Tibial nerve (tissue), 4 donors: ENCODE measurements around the gene LRRC14B. TPM values are rescaled to one million over a fixed set of nuclear protein-coding genes. Genes with fewer than 3 reads are reported as not detected.

Experiments used
- DNase-seq, 2 donors: peaks; one replicate each; pipeline ENCODE4 v3.0.0-alpha.2; 2019; ENCODE audit warnings: low spot score in 2 of 2
- H3K27ac ChIP-seq, 4 donors: fragments of 200-600 bp; sonication (generic) in 3 of 4; one replicate each; pipeline ENCODE4 v1.5.1; 2017 to 2019; ENCODE audit warnings: mild to moderate bottlenecking in 1 of 4
- H3K27me3 ChIP-seq, 2 donors: fragments of 200-600 bp; sonication (generic) in 1 of 2; one replicate each; pipeline versions ENCODE4 v1.5.1 to v1.6.0; 2017 to 2019
- H3K36me3 ChIP-seq, 3 donors: fragments of 200-600 bp; sonication (generic); one replicate each; pipeline ENCODE4 v1.5.1; 2018 to 2019
- H3K4me1 ChIP-seq, 4 donors: fragments of 200-600 bp; sonication (generic) in 3 of 4; one replicate each; pipeline ENCODE4 v1.5.1; 2017 to 2019
- H3K4me3 ChIP-seq, 4 donors: fragments of 200-600 bp; sonication (generic) in 3 of 4; one replicate each; pipeline ENCODE4 v1.5.1; 2017 to 2019; ENCODE audit warnings: mild to moderate bottlenecking in 1 of 4, moderate library complexity in 1 of 4
- H3K9me3 ChIP-seq, 4 donors: fragments of 200-600 bp; sonication (generic) in 3 of 4; one replicate each; pipeline ENCODE4 v1.5.1; 2017 to 2019
- EP300 ChIP-seq, 2 donors: sonication (generic); formaldehyde crosslinking; IDR thresholded peaks; one replicate each; pipeline ENCODE4 v1.6.1; 2017; ENCODE audit warnings: antibody characterized with exemption in 2 of 2, mild to moderate bottlenecking in 1 of 2
- POLR2A ChIP-seq, 2 donors: fragments of 450-650 bp; IDR thresholded peaks; one replicate each; pipeline ENCODE4 v1.6.1; 2017; ENCODE audit warnings: antibody characterized with exemption in 2 of 2, mild to moderate bottlenecking in 2 of 2, moderate library complexity in 2 of 2
- WGBS, 2 donors: methylation state at CpG; one replicate each; pipeline ENCODE4 v1.1.5; 2018; 5-methylcytosine and 5-hydroxymethylcytosine counted together
- total RNA-seq, 4 donors: library from RNA; depleted of rRNA; stranded (reverse); fragments of >200 nt; gene quantifications; one replicate each; pipeline ENCODE4 v1.1.0, GENCODE V29; 2016
- TF ChIP-seq, protein P1 (sequence below), 5 experiments: fragments of 200-600 bp in 3 of 5; fragments of 450-650 bp in 2 of 5; sonication (generic) in 3 of 5; IDR thresholded peaks; one replicate each; pipeline ENCODE4 v1.5.1; 2016 to 2019; ENCODE audit warnings: antibody characterized with exemption in 5 of 5, mild to moderate bottlenecking in 3 of 5, moderate library complexity in 2 of 5

Gene LRRC14B
- total RNA-seq, 4 donors from 2014 or later, result not detected

DNA sequence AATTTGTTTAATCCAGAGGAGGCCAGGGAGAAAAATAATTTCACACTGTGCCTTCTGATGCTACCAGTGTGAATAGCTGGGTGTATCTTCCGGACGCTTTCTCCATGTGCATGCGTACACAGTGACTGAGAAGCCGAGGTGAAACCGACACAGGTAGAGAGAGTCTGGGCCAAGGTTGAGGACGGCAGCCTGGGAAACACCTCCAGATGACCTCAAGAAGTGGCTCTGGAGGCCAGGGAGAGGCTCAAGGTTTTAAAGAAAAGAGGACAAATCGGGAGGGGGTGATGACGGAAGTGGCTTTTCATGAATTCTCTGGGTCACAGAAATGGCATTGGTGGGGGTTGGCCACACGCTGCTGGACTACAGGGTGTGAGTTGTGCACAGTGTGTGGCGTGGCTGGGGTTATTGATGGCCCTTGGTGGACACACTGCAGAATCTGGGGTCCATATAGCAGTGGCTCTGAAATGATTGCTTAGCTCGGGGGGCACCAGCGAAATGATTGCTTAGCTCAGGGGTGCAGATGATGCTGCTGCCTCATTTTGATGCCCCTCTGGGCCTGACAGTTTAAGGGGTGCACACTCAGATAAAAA is 34.1 kb upstream of the LRRC14B start:
- Histone ChIP-seq H3K27me3 (no peaks in the 10 kb centered on the region), H3K36me3 (no peaks in the 10 kb centered on the region), H3K9me3 (no peaks in the 10 kb centered on the region), H3K4me1 (peaks cover 0 to 9% (median 0%) of the 10 kb centered on the region in 4 donors), H3K4me3 (no peak overlapping the region), H3K27ac (no peak overlapping the region)
- no peak for DNase-seq
- WGBS, 2 donors, result 85% methylated on average over 12 of the region's 12 CpGs
- TF ChIP-seq, protein P1, sequence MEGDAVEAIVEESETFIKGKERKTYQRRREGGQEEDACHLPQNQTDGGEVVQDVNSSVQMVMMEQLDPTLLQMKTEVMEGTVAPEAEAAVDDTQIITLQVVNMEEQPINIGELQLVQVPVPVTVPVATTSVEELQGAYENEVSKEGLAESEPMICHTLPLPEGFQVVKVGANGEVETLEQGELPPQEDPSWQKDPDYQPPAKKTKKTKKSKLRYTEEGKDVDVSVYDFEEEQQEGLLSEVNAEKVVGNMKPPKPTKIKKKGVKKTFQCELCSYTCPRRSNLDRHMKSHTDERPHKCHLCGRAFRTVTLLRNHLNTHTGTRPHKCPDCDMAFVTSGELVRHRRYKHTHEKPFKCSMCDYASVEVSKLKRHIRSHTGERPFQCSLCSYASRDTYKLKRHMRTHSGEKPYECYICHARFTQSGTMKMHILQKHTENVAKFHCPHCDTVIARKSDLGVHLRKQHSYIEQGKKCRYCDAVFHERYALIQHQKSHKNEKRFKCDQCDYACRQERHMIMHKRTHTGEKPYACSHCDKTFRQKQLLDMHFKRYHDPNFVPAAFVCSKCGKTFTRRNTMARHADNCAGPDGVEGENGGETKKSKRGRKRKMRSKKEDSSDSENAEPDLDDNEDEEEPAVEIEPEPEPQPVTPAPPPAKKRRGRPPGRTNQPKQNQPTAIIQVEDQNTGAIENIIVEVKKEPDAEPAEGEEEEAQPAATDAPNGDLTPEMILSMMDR (IDR thresholded peaks at IDR 0.05), result no peak
- no peak for TF ChIP-seq EP300 (IDR thresholded peaks at IDR 0.05)
- no peak for TF ChIP-seq POLR2A (IDR thresholded peaks at IDR 0.05)

- peaks cover 0 to 9% (median 0%) of the 10 kb centered on the region in 4 donors for H3K4me1 ChIP-seq
- no peak for DNase-seq
- H3K9me3 ChIP-seq, result no peaks in the 10 kb centered on the region
- H3K27ac ChIP-seq, result no peak overlapping the region
- no peaks in the 10 kb centered on the region for H3K36me3 ChIP-seq
- no peak overlapping the region for H3K4me3 ChIP-seq
- WGBS, 2 donors, result 75 to 76% methylated on average over 9 to 11 of the region's 11 CpGs
- TF ChIP-seq, protein P1 (IDR thresholded peaks at IDR 0.05), result no peak
- TF ChIP-seq EP300 (IDR thresholded peaks at IDR 0.05) (no peak), POLR2A (IDR thresholded peaks at IDR 0.05) (no peak)
- no peaks in the 10 kb centered on the region for H3K27me3 ChIP-seq
Observed at GRCh38 chr5:157801-158200, 33.5 kb upstream of the LRRC14B start.

DNA sequence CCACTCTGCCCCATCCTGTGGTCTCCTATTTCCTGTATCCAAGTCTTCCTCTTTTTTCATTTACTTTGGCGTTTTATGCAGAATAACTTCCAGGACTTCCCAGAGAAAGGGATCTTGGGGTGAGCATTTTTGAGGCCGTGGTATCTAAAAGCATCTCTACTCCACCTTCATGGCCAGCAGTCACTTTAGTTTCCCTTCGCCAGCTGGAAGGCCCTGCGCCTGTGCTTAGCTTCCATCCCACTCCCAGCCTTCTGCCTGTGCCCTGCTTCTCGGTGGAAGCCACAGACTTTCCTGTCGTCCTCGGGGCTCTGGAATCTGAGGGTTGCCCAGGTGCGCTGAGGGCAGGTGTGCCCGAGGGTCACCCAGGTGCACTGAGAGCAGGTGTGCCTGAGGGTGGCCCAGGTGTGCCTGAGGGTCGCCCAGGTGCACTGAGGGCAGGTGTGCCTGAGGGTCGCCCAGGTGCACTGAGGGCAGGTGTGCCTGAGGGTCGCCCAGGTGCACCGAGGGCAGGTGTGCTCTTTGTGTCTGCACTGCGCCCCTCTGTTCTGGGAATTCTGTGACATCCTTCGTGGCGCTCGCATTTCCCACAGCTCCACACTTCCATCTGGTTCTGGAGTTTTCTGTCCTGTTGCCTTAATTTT is 32.4 kb upstream of the LRRC14B start:
- no peak overlapping the region for H3K27ac ChIP-seq
- no peaks in the 10 kb centered on the region for H3K36me3 ChIP-seq
- H3K4me3 ChIP-seq, result no peak overlapping the region
- no peaks in the 10 kb centered on the region for H3K27me3 ChIP-seq
- 81 to 83% methylated on average over 13 to 17 of the region's 17 CpGs for WGBS, 2 donors
- TF ChIP-seq EP300 (IDR thresholded peaks at IDR 0.05) (no peak), POLR2A (IDR thresholded peaks at IDR 0.05) (no peak)
- TF ChIP-seq, protein P1 (IDR thresholded peaks at IDR 0.05), result no peak
- DNase-seq, result no peak
- H3K9me3 ChIP-seq, result no peaks in the 10 kb centered on the region
- peaks cover 0 to 9% (median 0%) of the 10 kb centered on the region in 4 donors for H3K4me1 ChIP-seq

- H3K4me3 ChIP-seq, result no peak overlapping the region
- DNase-seq, result no peak
- no peaks in the 10 kb centered on the region for H3K9me3 ChIP-seq
- TF ChIP-seq, protein P1 (IDR thresholded peaks at IDR 0.05), result no peak
- TF ChIP-seq EP300 (IDR thresholded peaks at IDR 0.05), result no peak
- TF ChIP-seq POLR2A (IDR thresholded peaks at IDR 0.05), result no peak
- no peaks in the 10 kb centered on the region for H3K36me3 ChIP-seq
- no peak overlapping the region for H3K27ac ChIP-seq
- no peaks in the 10 kb centered on the region for H3K27me3 ChIP-seq
- WGBS, 2 donors, result 65 to 68% methylated on average over 19 of the region's 19 CpGs
- H3K4me1 ChIP-seq, result peaks cover 0 to 9% (median 0%) of the 10 kb centered on the region in 4 donors
Observed at GRCh38 chr5:159448-160172, 31.7 kb upstream of the LRRC14B start.

- no peaks in the 10 kb centered on the region for H3K9me3 ChIP-seq
- 63 to 64% methylated on average over 14 of the region's 14 CpGs for WGBS, 2 donors
- DNase-seq, result no peak
- H3K36me3 ChIP-seq, result no peaks in the 10 kb centered on the region
- peaks cover 0 to 9% (median 0%) of the 10 kb centered on the region in 4 donors for H3K4me1 ChIP-seq
- H3K27ac ChIP-seq, result no peak overlapping the region
- H3K27me3 ChIP-seq, result no peaks in the 10 kb centered on the region
- no peak overlapping the region for H3K4me3 ChIP-seq
- TF ChIP-seq, protein P1 (IDR thresholded peaks at IDR 0.05), result no peak
Observed at GRCh38 chr5:160173-160510, 31.2 kb upstream of the LRRC14B start.
